Measurements from ENCODE around the gene ADIG.

Gene ADIG

GRCh38 chr20:38601216-38602184 lies 20.5 kb downstream of the ADIG start, which contains the start of gene ARHGAP40:
Gene ARHGAP40, plus strand, starts transcription at chr20:38601809.
- in situ Hi-C loops (cut with MboI; ENCODE audit: low sequenced_read_pairs) = no loop called here

- in situ Hi-C loops (cut with MboI; ENCODE audit: low sequenced_read_pairs) = no loop called here
Measured at GRCh38 chr20:38602185-38602581, 21.2 kb downstream of the ADIG start.

GRCh38 chr20:38603286-38603685 lies 22.3 kb downstream of the ADIG start:
- in situ Hi-C loops (cut with MboI; ENCODE audit: low sequenced_read_pairs) = no loop called here

- in situ Hi-C loops (cut with MboI; ENCODE audit: low sequenced_read_pairs) = no loop called here
Measured at GRCh38 chr20:38604873-38605303, 23.9 kb downstream of the ADIG start.

- in situ Hi-C loops (cut with MboI; ENCODE audit: low sequenced_read_pairs) = no loop called here
Measured at GRCh38 chr20:38607351-38607750, 26.4 kb downstream of the ADIG start.

- in situ Hi-C loops (cut with MboI; ENCODE audit: low sequenced_read_pairs) = no loop called here
Measured at GRCh38 chr20:38608188-38608587, 27.2 kb downstream of the ADIG start.

- in situ Hi-C loops (cut with MboI; ENCODE audit: low sequenced_read_pairs) = no loop called here
Measured at GRCh38 chr20:38609815-38610214, 28.8 kb downstream of the ADIG start.

- in situ Hi-C loops (cut with MboI; ENCODE audit: low sequenced_read_pairs) = no loop called here
Measured at GRCh38 chr20:38610521-38610920, 29.5 kb downstream of the ADIG start.

- in situ Hi-C loops (cut with MboI; ENCODE audit: low sequenced_read_pairs) = no loop called here
Measured at GRCh38 chr20:38612751-38613515, 31.9 kb downstream of the ADIG start.

GRCh38 chr20:38615283-38615682 lies 34.3 kb downstream of the ADIG start:
- in situ Hi-C loops (cut with MboI; ENCODE audit: low sequenced_read_pairs) = no loop called here

- in situ Hi-C loops (cut with MboI; ENCODE audit: low sequenced_read_pairs) = no loop called here
Measured at GRCh38 chr20:38616457-38616856, 35.5 kb downstream of the ADIG start.

- in situ Hi-C loops (cut with MboI; ENCODE audit: low sequenced_read_pairs) = no loop called here
Measured at GRCh38 chr20:38617011-38617829, 36.2 kb downstream of the ADIG start.

- in situ Hi-C loops (cut with MboI; ENCODE audit: low sequenced_read_pairs) = no loop called here
Measured at GRCh38 chr20:38617830-38618196, 36.8 kb downstream of the ADIG start.

- in situ Hi-C loops (cut with MboI; ENCODE audit: low sequenced_read_pairs) = no loop called here
Measured at GRCh38 chr20:38620441-38620840, 39.4 kb downstream of the ADIG start.

GRCh38 chr20:38623061-38623460 lies 42.1 kb downstream of the ADIG start:
- in situ Hi-C loops (cut with MboI; ENCODE audit: low sequenced_read_pairs) = no loop called here

- in situ Hi-C loops (cut with MboI; ENCODE audit: low sequenced_read_pairs) = no loop called here
Measured at GRCh38 chr20:38624084-38624483, 43.1 kb downstream of the ADIG start.

GRCh38 chr20:38625896-38626295 lies 44.9 kb downstream of the ADIG start:
- in situ Hi-C loops (cut with MboI; ENCODE audit: low sequenced_read_pairs) = loop anchor here (25.0 kb wide), 2 partner anchors 286 to 411 kb away; no protein-coding TSS in a partner anchor

- in situ Hi-C loops (cut with MboI; ENCODE audit: low sequenced_read_pairs) = loop anchor here (25.0 kb wide), 2 partner anchors 285 to 410 kb away; no protein-coding TSS in a partner anchor
Measured at GRCh38 chr20:38626921-38627659, 46.1 kb downstream of the ADIG start.

GRCh38 chr20:38628580-38629470 lies 47.8 kb downstream of the ADIG start:
- in situ Hi-C loops (cut with MboI; ENCODE audit: low sequenced_read_pairs) = loop anchor here (25.0 kb wide), 2 partner anchors 283 to 408 kb away; no protein-coding TSS in a partner anchor
